Frontal cortex (tissue), 4 donors: ENCODE results near the gene ADAMTSL5. TPM values are rescaled to one million over a fixed set of nuclear protein-coding genes. Genes with fewer than 3 reads are reported as not detected.

Experiments used
- DNase-seq, 2 donors: peaks; one replicate each; pipeline ENCODE4 v3.0.0; 2012; ENCODE audit warnings: low spot score in 2 of 2
- FAIRE-seq: peaks from 2 replicates; lab custom pipeline; 2012; peaks lifted over from hg19 to GRCh38; lab: Jason Lieb, UNC
- total RNA-seq: library from RNA; depleted of rRNA; stranded (reverse); fragments of >200 nt; gene quantifications from one replicate; pipeline ENCODE4 v1.2.3, GENCODE V29; 2014
- donor health status: control.
- donor health status: control.
- donor health status: control.

ADAMTSL5 gene
- total RNA-seq, 1 donor from 2014 or later, result under 0.01 TPM

DNA sequence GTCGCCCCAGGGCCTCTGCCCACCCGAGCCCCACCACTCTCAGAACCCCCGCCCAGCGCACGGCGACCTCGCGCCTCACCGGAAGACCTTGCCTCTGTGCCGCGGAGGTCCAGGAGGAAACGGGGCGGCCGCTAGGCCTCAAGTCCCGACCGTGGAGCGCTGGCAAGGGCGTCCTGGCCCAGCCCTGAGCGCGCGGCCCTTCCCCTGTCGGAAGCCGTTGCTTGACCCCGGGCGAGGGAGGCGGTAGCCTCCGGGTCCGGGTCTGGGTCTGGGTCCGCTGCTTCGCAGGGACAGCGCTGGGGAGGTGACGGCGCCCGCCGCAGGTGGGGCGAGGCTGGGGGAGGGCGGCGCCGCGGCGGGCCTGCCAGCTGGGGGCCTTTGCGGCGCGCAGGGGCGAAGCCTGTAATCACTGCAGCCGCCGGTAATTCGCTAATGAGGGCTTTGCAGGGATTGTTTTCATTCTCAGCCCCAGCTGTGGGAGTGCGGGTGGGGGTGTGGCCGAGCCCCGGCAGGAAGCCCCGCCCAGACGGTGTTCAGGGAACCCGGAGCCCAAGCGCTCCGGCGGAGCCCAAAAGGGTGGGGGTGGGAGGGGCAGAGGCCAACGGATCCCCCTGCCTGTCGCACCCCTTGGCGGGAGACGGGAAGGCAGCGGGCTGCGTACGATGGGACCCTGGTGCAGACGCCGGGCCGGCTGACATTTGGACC is 42.4 kb downstream of the ADAMTSL5 start:
- FAIRE-seq (no peak), DNase-seq (peak in 1 of 2 donors; percentile 74)

GRCh38 chr19:1470055-1470304 is 42.8 kb downstream of the ADAMTSL5 start:
- DNase-seq (no peak), FAIRE-seq (no peak)

- no peak for DNase-seq
- no peak for FAIRE-seq
Observed at GRCh38 chr19:1469255-1470054, 43.4 kb downstream of the ADAMTSL5 start.

GRCh38 chr19:1468821-1469254 is 44.0 kb downstream of the ADAMTSL5 start:
- FAIRE-seq (no peak), DNase-seq (no peak)

DNA sequence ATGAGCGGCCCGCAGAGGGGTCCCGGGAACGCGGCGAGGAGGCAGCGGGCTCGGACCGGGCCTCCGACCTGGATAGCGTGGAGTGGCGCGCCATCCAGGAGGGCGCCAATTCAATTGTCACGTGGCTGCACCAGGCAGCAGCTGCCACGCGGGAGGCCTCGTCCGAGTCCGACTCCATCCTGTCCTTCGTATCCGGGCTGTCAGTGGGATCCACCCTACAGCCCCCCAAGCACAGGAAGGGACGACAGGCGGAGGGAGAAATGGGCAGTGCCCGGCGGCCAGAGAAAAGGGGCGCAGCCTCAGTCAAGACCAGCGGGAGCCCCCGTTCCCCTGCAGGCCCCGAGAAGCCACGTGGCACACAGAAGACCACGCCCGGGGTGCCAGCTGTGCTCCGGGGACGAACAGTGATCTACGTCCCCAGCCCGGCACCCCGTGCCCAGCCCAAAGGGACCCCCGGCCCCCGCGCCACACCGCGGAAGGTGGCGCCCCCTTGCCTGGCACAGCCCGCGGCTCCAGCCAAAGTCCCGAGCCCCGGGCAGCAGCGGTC is 44.5 kb downstream of the ADAMTSL5 start:
- no peak for FAIRE-seq

DNA sequence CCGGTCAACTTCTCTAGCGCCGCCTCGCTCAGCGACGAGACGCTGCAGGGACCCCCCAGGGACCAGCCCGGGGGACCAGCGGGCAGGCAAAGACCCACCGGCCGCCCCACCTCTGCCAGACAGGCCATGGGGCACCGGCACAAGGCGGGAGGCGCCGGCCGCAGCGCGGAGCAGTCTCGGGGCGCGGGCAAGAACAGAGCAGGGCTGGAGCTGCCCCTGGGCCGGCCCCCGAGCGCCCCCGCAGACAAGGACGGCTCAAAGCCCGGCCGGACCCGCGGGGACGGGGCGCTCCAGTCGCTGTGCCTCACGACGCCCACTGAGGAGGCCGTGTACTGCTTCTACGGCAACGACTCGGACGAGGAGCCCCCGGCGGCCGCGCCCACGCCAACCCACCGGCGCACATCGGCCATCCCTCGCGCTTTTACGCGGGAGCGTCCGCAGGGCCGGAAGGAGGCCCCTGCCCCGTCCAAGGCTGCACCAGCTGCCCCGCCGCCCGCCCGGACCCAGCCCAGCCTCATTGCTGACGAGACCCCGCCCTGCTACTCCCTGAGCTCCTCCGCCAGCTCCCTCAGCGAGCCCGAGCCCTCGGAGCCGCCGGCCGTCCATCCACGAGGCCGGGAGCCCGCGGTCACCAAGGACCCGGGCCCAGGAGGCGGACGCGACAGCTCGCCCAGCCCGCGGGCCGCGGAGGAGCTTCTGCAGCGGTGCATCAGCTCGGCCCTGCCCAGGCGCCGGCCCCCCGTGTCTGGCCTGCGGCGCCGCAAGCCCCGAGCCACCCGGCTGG is 45.1 kb downstream of the ADAMTSL5 start:
- no peak for DNase-seq
- no peak for FAIRE-seq

More for the DNA sequence above, 44.5 kb downstream of the ADAMTSL5 start:
- DNase-seq, result no peak

DNA sequence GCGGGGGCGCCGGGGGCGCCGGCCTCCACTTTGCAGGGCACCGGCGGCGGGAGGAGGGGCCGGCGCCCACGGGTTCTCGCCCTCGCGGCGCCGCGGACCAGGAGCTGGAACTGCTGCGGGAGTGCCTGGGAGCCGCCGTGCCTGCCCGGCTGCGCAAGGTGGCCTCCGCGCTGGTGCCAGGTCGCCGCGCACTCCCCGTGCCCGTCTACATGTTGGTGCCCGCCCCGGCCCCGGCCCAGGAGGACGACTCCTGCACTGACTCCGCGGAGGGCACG is 45.7 kb downstream of the ADAMTSL5 start:
- FAIRE-seq (no peak), DNase-seq (no peak)

- FAIRE-seq, result no peak
- DNase-seq, result no peak
Observed at GRCh38 chr19:1466461-1467214, 46.2 kb downstream of the ADAMTSL5 start.

- FAIRE-seq, result no peak
- DNase-seq, result no peak
Observed at GRCh38 chr19:1466018-1466460, 46.8 kb downstream of the ADAMTSL5 start.

GRCh38 chr19:1465191-1466016 is 47.4 kb downstream of the ADAMTSL5 start:
- FAIRE-seq, result no peak
- peak in 1 of 2 donors; percentile 58 for DNase-seq

DNA sequence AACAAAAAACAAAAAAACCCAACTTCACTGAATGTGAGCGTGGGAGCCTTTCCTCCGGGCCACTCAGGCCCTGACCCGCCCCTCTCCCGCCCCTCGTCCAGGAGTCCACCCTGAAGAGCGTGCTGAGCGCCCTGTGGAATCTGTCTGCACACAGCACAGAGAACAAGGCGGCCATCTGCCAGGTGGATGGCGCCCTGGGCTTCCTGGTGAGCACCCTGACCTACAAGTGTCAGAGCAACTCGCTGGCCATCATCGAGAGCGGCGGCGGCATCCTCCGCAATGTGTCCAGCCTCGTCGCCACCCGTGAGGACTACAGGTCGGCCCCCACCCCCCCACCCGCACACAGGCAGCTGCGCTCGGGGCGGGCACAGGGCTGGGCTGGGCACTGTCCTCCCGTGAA is 51.0 kb downstream of the ADAMTSL5 start:
- no peak for FAIRE-seq
- no peak for DNase-seq

DNA sequence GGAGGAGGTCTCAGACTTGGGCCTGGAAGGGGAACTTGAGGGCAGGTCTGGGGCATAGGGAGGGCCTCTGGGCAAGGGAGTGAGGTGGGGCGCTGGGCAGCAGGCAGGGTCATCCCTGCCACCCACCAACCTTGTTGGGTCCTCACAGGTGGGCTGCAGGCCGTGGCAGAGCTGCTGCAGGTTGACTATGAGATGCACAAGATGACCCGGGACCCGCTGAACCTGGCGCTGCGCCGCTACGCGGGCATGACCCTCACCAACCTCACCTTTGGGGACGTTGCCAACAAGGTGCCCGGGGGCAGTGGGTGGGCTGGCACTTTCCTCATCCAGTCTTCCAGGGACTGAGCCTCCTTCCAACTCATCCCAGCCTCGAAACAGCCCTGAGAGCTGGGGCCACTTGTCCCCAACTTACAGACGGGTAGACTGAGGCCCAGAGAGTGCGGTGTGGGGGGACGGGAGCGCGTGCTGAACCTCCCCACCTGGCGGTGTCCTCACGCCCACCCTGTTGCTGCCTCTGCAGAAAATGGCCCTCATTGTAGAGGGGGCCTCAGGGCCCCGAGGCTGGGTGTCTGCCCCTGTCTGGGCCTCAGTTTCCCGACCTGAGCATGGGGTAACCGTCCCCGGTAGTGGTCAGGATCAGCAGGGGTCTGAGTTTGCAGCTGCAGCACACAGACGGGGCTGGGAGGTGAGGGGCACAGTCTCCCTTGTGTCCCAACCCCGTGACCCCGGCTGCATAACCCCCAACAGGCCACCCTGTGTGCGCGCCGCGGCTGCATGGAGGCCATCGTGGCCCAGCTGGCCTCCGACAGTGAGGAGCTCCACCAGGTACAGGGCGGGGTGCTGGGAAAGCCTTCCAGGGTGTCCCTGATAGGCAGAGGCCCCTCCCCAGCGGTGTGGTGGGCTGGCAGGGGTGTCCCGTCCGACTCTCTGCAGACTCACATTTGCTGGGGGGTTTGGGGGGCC is 52.5 kb downstream of the ADAMTSL5 start:
- DNase-seq (no peak), FAIRE-seq (no peak)

- DNase-seq, result no peak
- no peak for FAIRE-seq
Observed at GRCh38 chr19:1459479-1459878, 53.3 kb downstream of the ADAMTSL5 start.

DNA sequence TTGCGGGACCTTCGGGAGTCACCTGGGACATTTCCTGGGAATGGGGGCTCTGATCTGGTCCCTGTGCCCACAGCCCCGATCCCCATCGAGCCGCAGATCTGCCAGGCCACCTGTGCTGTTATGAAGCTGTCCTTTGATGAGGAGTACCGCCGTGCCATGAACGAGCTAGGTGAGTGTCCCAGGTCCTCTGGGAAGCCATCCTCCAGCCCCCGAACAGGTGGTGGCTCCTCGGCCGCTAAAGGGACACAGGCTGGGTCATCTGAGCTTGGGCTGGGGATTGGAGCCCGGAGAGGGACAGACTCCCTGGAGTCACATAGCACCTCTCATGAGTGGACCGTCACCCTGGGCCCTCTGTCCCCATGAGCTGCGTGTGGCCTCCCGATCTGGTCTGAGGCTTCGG is 54.9 kb downstream of the ADAMTSL5 start:
- DNase-seq, result no peak
- FAIRE-seq, result no peak

DNA sequence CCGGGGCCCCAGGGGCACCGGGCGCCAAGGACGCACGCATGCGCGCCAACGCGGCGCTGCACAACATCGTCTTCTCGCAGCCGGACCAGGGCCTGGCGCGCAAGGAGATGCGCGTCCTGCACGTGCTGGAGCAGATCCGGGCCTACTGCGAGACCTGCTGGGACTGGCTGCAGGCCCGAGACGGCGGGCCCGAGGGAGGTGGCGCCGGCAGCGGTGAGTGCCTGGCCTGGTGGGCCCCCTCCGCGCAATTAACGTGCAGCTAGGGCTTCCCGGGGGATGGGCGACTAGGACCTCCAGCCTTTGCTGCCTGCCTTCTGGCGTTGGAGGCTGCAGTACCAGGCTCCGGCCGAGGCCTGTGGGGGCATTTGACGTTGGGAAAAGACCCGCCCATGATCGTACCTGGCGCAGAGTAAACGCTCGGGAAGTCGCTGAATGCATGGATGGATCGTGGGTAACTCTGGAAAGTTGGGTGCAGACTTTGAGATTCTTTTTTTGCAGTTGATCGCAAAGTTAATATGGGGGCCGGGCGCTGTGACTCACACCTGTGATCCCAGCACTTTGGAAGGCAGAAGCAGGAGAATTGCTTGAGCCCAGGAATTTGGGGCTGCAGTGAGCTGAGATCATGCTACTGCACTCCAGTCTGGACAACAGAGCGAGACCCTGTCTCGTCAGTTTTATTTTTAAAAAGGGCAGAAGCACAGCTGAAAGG is 55.6 kb downstream of the ADAMTSL5 start:
- FAIRE-seq (no peak), DNase-seq (no peak)

DNA sequence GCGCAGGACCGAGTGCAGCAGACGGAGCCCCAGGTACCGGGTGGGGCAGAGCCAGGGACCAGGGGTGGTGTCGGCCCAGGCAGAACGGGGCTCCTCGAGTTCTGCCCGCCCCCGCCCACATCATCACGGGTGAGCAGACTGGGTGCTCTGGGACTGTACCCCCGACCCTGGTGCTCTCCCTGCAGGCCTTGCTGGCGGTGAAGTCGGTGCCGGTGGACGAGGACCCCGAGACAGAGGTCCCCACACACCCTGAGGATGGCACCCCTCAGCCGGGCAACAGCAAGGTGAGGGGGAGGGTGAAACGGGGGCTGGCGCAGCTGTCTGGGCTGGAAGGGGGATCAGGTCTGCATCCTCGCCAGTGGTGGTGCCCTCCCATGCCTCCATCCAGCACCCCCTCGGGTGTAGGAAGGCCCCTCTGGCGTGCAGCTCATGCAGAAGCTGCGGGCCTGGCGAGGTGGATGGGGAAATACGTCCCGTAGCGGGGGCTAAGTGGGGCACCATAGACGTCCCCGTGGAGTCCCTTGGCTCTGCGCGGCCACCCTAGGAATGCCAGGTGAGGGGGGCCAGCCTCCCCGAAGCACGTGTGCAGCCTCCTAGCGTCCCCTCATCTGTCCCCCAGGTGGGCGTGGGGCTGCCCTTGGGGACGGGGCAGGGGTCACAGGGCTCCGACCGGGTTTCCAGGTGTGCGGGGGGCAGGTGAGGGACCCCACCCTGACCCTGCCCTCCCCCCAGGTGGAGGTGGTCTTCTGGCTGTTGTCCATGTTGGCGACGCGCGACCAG is 56.5 kb downstream of the ADAMTSL5 start:
- no peak for DNase-seq
- FAIRE-seq, result no peak
